PC-3 (cell line): ENCODE data around the gene ISM2. TPM values are rescaled to one million over a fixed set of nuclear protein-coding genes. Genes with fewer than 3 reads are reported as not detected.

Experiments
- ATAC-seq: fragments of 200-7000 bp; cut with Tn5 transposase; 2 replicates; pipeline ENCODE4 v1.9.1; 2020; ENCODE audit warnings: mild to moderate bottlenecking, moderate library complexity
- BruUV-seq: library from RNA; stranded (reverse); fragments of 400-500 nt; replicated peaks from 2 replicates; lab custom pipeline; 2021; lab: Mats Ljungman, UMichigan
- CTCF ChIA-PET: fragments of 300-600 bp; sonication (Branson Sonifier 250); formaldehyde crosslinking; loops from one replicate; lab custom pipeline; 2022; ENCODE audit warnings: antibody characterized with exemption; lab: Charles Lee
- POLR2A ChIA-PET: fragments of 300-600 bp; sonication (Branson Sonifier 250); formaldehyde crosslinking; loops from one replicate; lab custom pipeline; 2022; ENCODE audit warnings: antibody characterized with exemption; ENCODE audit not compliant: unreplicated experiment; lab: Charles Lee
- DNase-seq: peaks from one replicate; pipeline ENCODE4 v3.0.0-alpha.2; 2015
- H2AFZ ChIP-seq: fragments of 300-600 bp; sonication (generic); 2 replicates; pipeline ENCODE4 v1.6.0; 2016; ENCODE audit warnings: antibody characterized with exemption, low read length
- H3F3A ChIP-seq: fragments of 300-600 bp; sonication (generic); one replicate; pipeline ENCODE4 v1.6.0; 2017; ENCODE audit warnings: antibody characterized with exemption, low read length, control low read depth, mild to moderate bottlenecking; ENCODE audit not compliant: unreplicated experiment
- H3K27ac ChIP-seq: fragments of 300-600 bp; sonication (generic); 2 replicates; pipeline ENCODE4 v1.5.1; 2016; ENCODE audit warnings: mild to moderate bottlenecking, low read length
- H3K27me3 ChIP-seq: fragments of 300-600 bp; sonication (generic); 2 replicates; pipeline ENCODE4 v1.6.1; 2016; ENCODE audit warnings: low read length, mixed read lengths
- H3K36me3 ChIP-seq: fragments of 300-600 bp; sonication (generic); 2 replicates; pipeline ENCODE4 v1.6.1; 2016; ENCODE audit warnings: low read depth, mixed run types, low read length, mixed read lengths
- H3K4me1 ChIP-seq: fragments of 300-600 bp; sonication (generic); 2 replicates; pipeline ENCODE4 v1.5.1; 2016; ENCODE audit warnings: low read length; ENCODE audit not compliant: insufficient read depth
- H3K4me2 ChIP-seq: fragments of 300-600 bp; sonication (generic); 2 replicates; pipeline ENCODE4 v1.6.0; 2016; ENCODE audit warnings: low read length
- H3K4me3 ChIP-seq: fragments of 300-600 bp; sonication (generic); 2 replicates; pipeline ENCODE4 v1.5.1; 2016; ENCODE audit warnings: mild to moderate bottlenecking, low read length, mixed read lengths
- H3K79me2 ChIP-seq: fragments of 300-600 bp; sonication (generic); 2 replicates; pipeline ENCODE4 v1.6.1; 2017; ENCODE audit warnings: low read length, mixed read lengths
- H3K9ac ChIP-seq: fragments of 300-600 bp; sonication (generic); 2 replicates; pipeline ENCODE4 v1.6.0; 2016; ENCODE audit warnings: mild to moderate bottlenecking, low read length
- H3K9me2 ChIP-seq: fragments of 300-600 bp; sonication (generic); replicated peaks from 2 replicates; pipeline ENCODE4 v1.6.1; 2016; ENCODE audit warnings: mixed run types, low read length, mixed read lengths
- H3K9me3 ChIP-seq: fragments of 300-600 bp; sonication (generic); 2 replicates; pipeline ENCODE4 v1.6.1; 2016; ENCODE audit warnings: low read length, mixed read lengths
- H4K20me1 ChIP-seq: fragments of 300-600 bp; sonication (generic); 2 replicates; pipeline ENCODE4 v1.6.1; 2016; ENCODE audit warnings: low read length, mixed read lengths
- EZH2 ChIP-seq: fragments of 300-600 bp; sonication (generic); IDR thresholded peaks from one replicate; pipeline ENCODE4 v1.6.1; 2017; ENCODE audit warnings: antibody characterized with exemption, mild to moderate bottlenecking, low read length; ENCODE audit not compliant: unreplicated experiment
- EZH2phosphoT487 ChIP-seq: fragments of 300-600 bp; sonication (generic); IDR thresholded peaks from 2 replicates; pipeline ENCODE4 v1.6.1; 2018; ENCODE audit warnings: mild to moderate bottlenecking, antibody characterized with exemption, low read length, borderline replicate concordance
- intact Hi-C: fragments of 100-400 bp; cut with micrococcal nuclease; formaldehyde crosslinking; loops from 2 replicates; pipeline ENCODE4 v1.9.0; 2023
- total RNA-seq: library from RNA; depleted of rRNA; stranded (reverse); fragments of >200 nt; gene quantifications from 2 replicates; pipeline ENCODE4 v1.2.3, GENCODE V29; 2014
- TF ChIP-seq, protein P1 (sequence below): fragments of 300-600 bp; sonication (generic); conservative IDR thresholded peaks from 2 replicates; pipeline ENCODE4 v1.5.1; 2017; ENCODE audit warnings: antibody characterized with exemption, low read depth, mild to moderate bottlenecking, low read length

The ISM2 gene
- total RNA-seq, 1 experiment from 2014 or later = 0.95 TPM

GRCh38 chr14:77520555-77520954 lies 21.9 kb upstream of the ISM2 start:
- Histone ChIP-seq H3K36me3 (peaks cover 15% of the 10 kb centered on the region), H3K79me2 (no peaks in the 10 kb centered on the region), H3K9me3 (no peaks in the 10 kb centered on the region), H3K27ac (no peak overlapping the region), H3F3A (no peaks in the 10 kb centered on the region), H3K4me3 (no peak overlapping the region), H3K9me2 (no peaks in the 10 kb centered on the region), H3K4me2 (no peak overlapping the region), H4K20me1 (no peaks in the 10 kb centered on the region), H3K9ac (no peak overlapping the region), H3K27me3 (no peaks in the 10 kb centered on the region), H3K4me1 (no peaks in the 10 kb centered on the region), H2AFZ (no peak overlapping the region)
- ChIA-PET CTCF (no interaction called here), POLR2A (interaction anchor here (0.7 kb wide), 1 partner anchor 1641 kb away, joined by 3 read pairs; no protein-coding TSS in a partner anchor)
- TF ChIP-seq EZH2phosphoT487 = no peak
- no peak for TF ChIP-seq EZH2
- TF ChIP-seq, protein P1, sequence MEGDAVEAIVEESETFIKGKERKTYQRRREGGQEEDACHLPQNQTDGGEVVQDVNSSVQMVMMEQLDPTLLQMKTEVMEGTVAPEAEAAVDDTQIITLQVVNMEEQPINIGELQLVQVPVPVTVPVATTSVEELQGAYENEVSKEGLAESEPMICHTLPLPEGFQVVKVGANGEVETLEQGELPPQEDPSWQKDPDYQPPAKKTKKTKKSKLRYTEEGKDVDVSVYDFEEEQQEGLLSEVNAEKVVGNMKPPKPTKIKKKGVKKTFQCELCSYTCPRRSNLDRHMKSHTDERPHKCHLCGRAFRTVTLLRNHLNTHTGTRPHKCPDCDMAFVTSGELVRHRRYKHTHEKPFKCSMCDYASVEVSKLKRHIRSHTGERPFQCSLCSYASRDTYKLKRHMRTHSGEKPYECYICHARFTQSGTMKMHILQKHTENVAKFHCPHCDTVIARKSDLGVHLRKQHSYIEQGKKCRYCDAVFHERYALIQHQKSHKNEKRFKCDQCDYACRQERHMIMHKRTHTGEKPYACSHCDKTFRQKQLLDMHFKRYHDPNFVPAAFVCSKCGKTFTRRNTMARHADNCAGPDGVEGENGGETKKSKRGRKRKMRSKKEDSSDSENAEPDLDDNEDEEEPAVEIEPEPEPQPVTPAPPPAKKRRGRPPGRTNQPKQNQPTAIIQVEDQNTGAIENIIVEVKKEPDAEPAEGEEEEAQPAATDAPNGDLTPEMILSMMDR = no peak
- ATAC-seq (no peak), DNase-seq (no peak)
- no TSS peak for BruUV-seq
- intact Hi-C loops = no loop called here

- Histone ChIP-seq H3K4me1 (no peaks in the 10 kb centered on the region), H3F3A (no peaks in the 10 kb centered on the region), H2AFZ (no peak overlapping the region), H3K27ac (no peak overlapping the region), H3K9ac (no peak overlapping the region), H3K9me3 (no peaks in the 10 kb centered on the region), H3K4me2 (no peak overlapping the region), H3K27me3 (no peaks in the 10 kb centered on the region), H3K9me2 (no peaks in the 10 kb centered on the region), H4K20me1 (no peaks in the 10 kb centered on the region), H3K79me2 (no peaks in the 10 kb centered on the region), H3K36me3 (peaks cover 21% of the 10 kb centered on the region), H3K4me3 (no peak overlapping the region)
- intact Hi-C loops = no loop called here
- ATAC-seq (no peak), DNase-seq (no peak)
- TF ChIP-seq, protein P1 = no peak
- TF ChIP-seq EZH2phosphoT487 = no peak
- TF ChIP-seq EZH2 = no peak
- no TSS peak for BruUV-seq
- ChIA-PET CTCF (no interaction called here), POLR2A (no interaction called here)
Measured at GRCh38 chr14:77516126-77516525, 17.5 kb upstream of the ISM2 start.

DNA sequence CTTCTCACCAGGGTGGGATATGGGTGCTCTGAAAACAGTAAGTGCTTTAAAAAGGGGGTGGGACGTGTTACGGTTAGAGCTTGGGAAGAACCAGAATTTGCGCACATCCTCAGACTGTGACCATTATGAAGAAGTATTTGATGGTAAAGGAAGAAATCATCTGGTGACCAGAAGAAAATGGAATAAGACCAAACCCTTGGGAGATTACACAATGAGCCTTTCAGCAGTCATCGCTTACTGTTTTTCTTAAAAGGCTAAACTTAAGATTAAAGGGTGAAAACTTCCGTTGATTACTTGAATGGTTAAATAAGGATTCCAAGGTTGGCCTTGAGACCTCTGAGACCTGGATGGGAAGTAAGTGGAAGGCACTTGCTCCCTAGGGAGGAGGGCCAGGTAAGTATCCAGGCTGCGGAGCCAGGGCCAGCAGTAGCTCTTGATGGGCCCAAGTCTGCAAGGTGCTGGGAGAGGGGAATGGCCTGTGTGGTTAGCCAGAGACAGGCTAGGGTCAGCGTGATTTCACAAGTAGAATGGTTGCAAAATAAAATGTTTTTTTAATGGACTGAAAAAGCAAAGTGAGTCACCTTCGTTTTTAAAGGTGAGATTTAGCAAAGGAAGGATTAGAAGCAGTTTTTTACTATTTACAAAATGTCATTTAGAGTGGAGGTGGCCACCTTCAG lies 13.0 kb upstream of the ISM2 start:
- Histone ChIP-seq H2AFZ (no peak overlapping the region), H3K27ac (no peak overlapping the region), H3K9me2 (no peaks in the 10 kb centered on the region), H4K20me1 (no peaks in the 10 kb centered on the region), H3K36me3 (peaks cover 16% of the 10 kb centered on the region), H3K9me3 (no peaks in the 10 kb centered on the region), H3K4me2 (no peak overlapping the region), H3K4me3 (no peak overlapping the region), H3K79me2 (no peaks in the 10 kb centered on the region), H3K27me3 (no peaks in the 10 kb centered on the region), H3K9ac (no peak overlapping the region), H3K4me1 (peaks cover 18% of the 10 kb centered on the region), H3F3A (no peaks in the 10 kb centered on the region)
- no TSS peak for BruUV-seq
- DNase-seq = no peak
- intact Hi-C loops = no loop called here
- ChIA-PET POLR2A (no interaction called here), CTCF (no interaction called here)
- no peak for ATAC-seq
- TF ChIP-seq, protein P1 = no peak
- TF ChIP-seq EZH2 (no peak), EZH2phosphoT487 (no peak)
